BE2C (cell line): ENCODE measurements around the gene ZNF880.
A peak's percentile ranks its signal among the peaks of the same experiment; 100 is the strongest.

ENCODE experiments used
- DNase-seq: peaks from one replicate; pipeline ENCODE4 v3.0.0-alpha.2; 2020
- H3K27me3 ChIP-seq: fragments of 250-450 bp; sonication (Bioruptor Pico); 2 replicates; pipeline ENCODE4 v1.5.1; 2020; ENCODE audit warnings: mild to moderate bottlenecking
- H3K36me3 ChIP-seq: fragments of 250-450 bp; sonication (Bioruptor Pico); 2 replicates; pipeline ENCODE4 v1.5.1; 2020; ENCODE audit warnings: mild to moderate bottlenecking
- H3K4me1 ChIP-seq: fragments of 250-450 bp; sonication (Bioruptor Pico); 2 replicates; pipeline ENCODE4 v1.5.1; 2020
- H3K4me3 ChIP-seq: 2 replicates; pipeline ENCODE4 v1.5.1; 2011; ENCODE audit warnings: low read depth, low read length
- H3K9me3 ChIP-seq: fragments of 250-450 bp; sonication (Bioruptor Pico); 2 replicates; pipeline ENCODE4 v1.5.1; 2020
- CTCF ChIP-seq: IDR thresholded peaks from 2 replicates; pipeline ENCODE4 v1.5.1; 2012; ENCODE audit warnings: mild to moderate bottlenecking, low read depth, low read length

ZNF880 gene

GRCh38 chr19:52391135-52391534 lies 21.4 kb downstream of the ZNF880 start:
- Histone ChIP-seq H3K27me3 (no peaks in the 10 kb centered on the region), H3K9me3 (no peaks in the 10 kb centered on the region), H3K4me1 (no peaks in the 10 kb centered on the region), H3K4me3 (no peak overlapping the region), H3K36me3 (no peaks in the 10 kb centered on the region)
- DNase-seq: no peak
- TF ChIP-seq CTCF: 0 out of 2 replicates have a peak, but pooled peaks have one; percentile 6

- Histone ChIP-seq H3K36me3 (no peaks in the 10 kb centered on the region; the same call in 1 of the 2 replicates), H3K4me1 (no peaks in the 10 kb centered on the region), H3K9me3 (no peaks in the 10 kb centered on the region), H3K4me3 (peak within 1 kb of the TSS; percentile 79), H3K27me3 (no peaks in the 10 kb centered on the region)
- DNase-seq: peak; percentile 97
- TF ChIP-seq CTCF: no peak
These were observed 27.8 kb downstream of the ZNF880 start, which contains the start of gene ZNF528 for GRCh38 chr19:52397310-52398080. Gene ZNF528, plus strand, starts transcription at chr19:52397849. Its CDS starts 4,165 bp downstream, at chr19:52402014.

GRCh38 chr19:52398081-52398441 lies 28.3 kb downstream of the ZNF880 start:
- Histone ChIP-seq H3K4me1 (no peaks in the 10 kb centered on the region), H3K9me3 (no peaks in the 10 kb centered on the region), H3K36me3 (no peaks in the 10 kb centered on the region; the same call in 1 of the 2 replicates), H3K27me3 (no peaks in the 10 kb centered on the region), H3K4me3 (peak overlapping the region; percentile 79)
- TF ChIP-seq CTCF: no peak
- DNase-seq: peak; percentile 12

GRCh38 chr19:52410276-52410675 lies 40.6 kb downstream of the ZNF880 start:
- H3K9me3 ChIP-seq: no peaks in the 10 kb centered on the region
- DNase-seq: no peak
- no peak for TF ChIP-seq CTCF
- no peaks in the 10 kb centered on the region for H3K27me3 ChIP-seq
- H3K4me1 ChIP-seq: no peaks in the 10 kb centered on the region
- no peak overlapping the region for H3K4me3 ChIP-seq
- peaks cover 6% of the 10 kb centered on the region; the same call in 1 of the 2 replicates for H3K36me3 ChIP-seq

- Histone ChIP-seq H3K4me1 (no peaks in the 10 kb centered on the region), H3K4me3 (no peak overlapping the region), H3K9me3 (no peaks in the 10 kb centered on the region), H3K27me3 (no peaks in the 10 kb centered on the region), H3K36me3 (no peaks in the 10 kb centered on the region)
- TF ChIP-seq CTCF: no peak
- DNase-seq: no peak
These were observed 46.0 kb downstream of the ZNF880 start for GRCh38 chr19:52415711-52416110.

- TF ChIP-seq CTCF: no peak
- DNase-seq: no peak
- no peaks in the 10 kb centered on the region for H3K27me3 ChIP-seq
- H3K4me3 ChIP-seq: no peak within 1 kb of the TSS
- no peaks in the 10 kb centered on the region; the same call in 1 of the 2 replicates for H3K9me3 ChIP-seq
- no peaks in the 10 kb centered on the region for H3K4me1 ChIP-seq
- H3K36me3 ChIP-seq: no peaks in the 10 kb centered on the region
These were observed 59.2 kb downstream of the ZNF880 start, which contains the start of gene ZNF534 for GRCh38 chr19:52428937-52429336. Gene ZNF534, plus strand, starts transcription at chr19:52429148. Its CDS starts 2,327 bp downstream, at chr19:52431475.
